T-cell (primary cell): ENCODE results near the gene DTX4. TPM values are rescaled to one million over a fixed set of nuclear protein-coding genes. Genes with fewer than 3 reads are reported as not detected.

ENCODE experiments used
- ATAC-seq, 4 experiments: fragments of 200-7000 bp in 3 of 4; fragments of 150-1000 bp in 1 of 4; cut with Tn5 transposase; replicated peaks in 1 of 4; 1 replicate in 3 of 4; 2 replicates in 1 of 4; pipeline ENCODE4 v1.10.0; 2021; ENCODE audit warnings: moderate library complexity in 3 of 4, mild to moderate bottlenecking in 2 of 4, moderate number of reproducible peaks in 1 of 4
- CTCF ChIA-PET, 2 donors: fragments of 300-600 bp; sonication (Branson Sonifier 250); formaldehyde crosslinking; loops; one replicate each; lab custom pipeline; 2022; ENCODE audit warnings: antibody characterized with exemption in 2 of 2; lab: Charles Lee
- POLR2A ChIA-PET, 2 donors: fragments of 300-600 bp; sonication (Branson Sonifier 250); formaldehyde crosslinking; loops; one replicate each; lab custom pipeline; 2022; ENCODE audit warnings: antibody characterized with exemption in 2 of 2; lab: Charles Lee
- DNase-seq, 35 experiments: peaks; one replicate each; pipeline versions ENCODE4 v3.0.0 to v3.0.0-alpha.2; 2013 to 2023
- H3K27ac ChIP-seq: one replicate; pipeline ENCODE4 v1.5.1; 2013; ENCODE audit warnings: low read length
- H3K27me3 ChIP-seq, 2 experiments: replicated peaks in 1 of 2; 1 replicate in 1 of 2; 2 replicates in 1 of 2; pipeline versions ENCODE4 v1.6.1 to v1.7.0; 2013; ENCODE audit warnings: low read length in 1 of 2, mixed read lengths in 1 of 2; ENCODE audit not compliant: control insufficient read depth in 2 of 2, insufficient read depth in 2 of 2; ENCODE audit errors: extremely low read depth in 1 of 2
- H3K36me3 ChIP-seq, 2 donors: 1 replicate in 1 of 2; 2 replicates in 1 of 2; pipeline versions ENCODE4 v1.6.1 to v1.7.0; 2013; ENCODE audit warnings: low read length in 1 of 2; ENCODE audit not compliant: control insufficient read depth in 2 of 2, insufficient read depth in 1 of 2; ENCODE audit errors: extremely low read depth in 1 of 2
- H3K4me1 ChIP-seq, 2 experiments: 1 replicate in 1 of 2; 2 replicates in 1 of 2; pipeline versions ENCODE4 v1.6.1 to v1.7.0; 2013; ENCODE audit warnings: low read length in 2 of 2, mixed read lengths in 1 of 2; ENCODE audit not compliant: insufficient read depth in 2 of 2, control insufficient read depth in 1 of 2; ENCODE audit errors: extremely low read depth in 1 of 2
- H3K4me3 ChIP-seq, 2 donors: 1 replicate in 1 of 2; 2 replicates in 1 of 2; pipeline versions ENCODE4 v1.5.1 to v1.7.0; 2013; ENCODE audit warnings: mild to moderate bottlenecking in 2 of 2, low read length in 1 of 2, moderate library complexity in 1 of 2; ENCODE audit not compliant: control insufficient read depth in 1 of 2; ENCODE audit errors: extremely low read depth in 1 of 2
- H3K9me3 ChIP-seq: 2 replicates; pipeline ENCODE4 v1.7.0; 2013
- H3K27ac Mint-ChIP-seq, 2 donors: one replicate each; pipeline ENCODE4 v1.8.0; 2020 to 2021; ENCODE audit warnings: mild to moderate bottlenecking in 2 of 2, mixed read lengths in 2 of 2
- H3K27me3 Mint-ChIP-seq, 2 donors: one replicate each; pipeline ENCODE4 v1.8.0; 2021 to 2022; ENCODE audit warnings: mixed read lengths in 2 of 2
- H3K36me3 Mint-ChIP-seq: one replicate; pipeline ENCODE4 v1.8.0; 2021; ENCODE audit warnings: mixed read lengths
- H3K4me1 Mint-ChIP-seq, 3 donors: one replicate each; pipeline ENCODE4 v1.8.0; 2020 to 2022; ENCODE audit warnings: mixed read lengths in 3 of 3, mild to moderate bottlenecking in 1 of 3
- H3K4me3 Mint-ChIP-seq, 3 donors: one replicate each; pipeline ENCODE4 v1.8.0; 2020 to 2022; ENCODE audit warnings: mild to moderate bottlenecking in 3 of 3, mixed read lengths in 3 of 3, moderate library complexity in 3 of 3
- H3K9me3 Mint-ChIP-seq, 3 donors: one replicate each; pipeline ENCODE4 v1.8.0; 2020 to 2022; ENCODE audit warnings: mixed read lengths in 3 of 3
- WGBS: methylation state at CpG from one replicate; pipeline ENCODE4 v1.1.5; 2013; ENCODE audit warnings: missing lambda C conversion rate; ENCODE audit not compliant: insufficient coverage; 5-methylcytosine and 5-hydroxymethylcytosine counted together
- total RNA-seq, 35 experiments: library from RNA in 6 of 35; stranded (reverse) in 6 of 35; fragments of 120-200 nt in 1 of 35; gene quantifications; one replicate each; pipeline versions ENCODE4 v1.2.1 to v1.2.4 and lab custom pipeline; 2013 to 2026

Gene DTX4
- total RNA-seq, 5 donors from 2014 or later (not counting 1 experiment from before 2014, with no cell fraction given), result 0.70 to 3.7 (median 2.1) TPM

- no peak for ATAC-seq
- H3K36me3 Mint-ChIP-seq, result no peaks in the 10 kb centered on the region
- Histone ChIP-seq H3K4me1 (no peaks in the 10 kb centered on the region), H3K27me3 (peaks cover 0 to 11% of the 10 kb centered on the region in 2 experiments), H3K27ac (no peak overlapping the region), H3K9me3 (no peaks in the 10 kb centered on the region), H3K36me3 (no peaks in the 10 kb centered on the region), H3K4me3 (no peak overlapping the region)
- ChIA-PET POLR2A (no interaction called here), CTCF (interaction anchor here in 1 of 2 donors (0.7 kb wide), 1 partner anchor 14 kb away, joined by 3 read pairs; no protein-coding TSS in a partner anchor)
- H3K27me3 Mint-ChIP-seq, result peaks cover 0 to 2% of the 10 kb centered on the region in 2 donors
- no peaks in the 10 kb centered on the region for H3K9me3 Mint-ChIP-seq
- peaks cover 0 to 7% (median 0%) of the 10 kb centered on the region in 3 donors for H3K4me1 Mint-ChIP-seq
- H3K4me3 Mint-ChIP-seq, result no peak overlapping the region
- WGBS, result 87% methylated on average over 3 of the region's 8 CpGs
- no peak overlapping the region for H3K27ac Mint-ChIP-seq
- DNase-seq, result no peak
Observed at GRCh38 chr11:59255281-59255680, 83.3 kb downstream of the DTX4 start.

Other genes with a start within 250 kb of the DTX4 start
- gene GLYATL1, start 232.6 kb upstream of the DTX4 start, total RNA-seq, result under 1 TPM in 1 of 5 donors, not detected in 4; 0.51 TPM
- gene GLYATL1B, start 85.8 kb upstream of the DTX4 start, total RNA-seq, result not detected
- 1 to 10 TPM; 1.2 to 3.8 (median 1.3) TPM for gene FAM111B, start 64.9 kb upstream of the DTX4 start, total RNA-seq
- gene FAM111A, start 29.3 kb upstream of the DTX4 start, total RNA-seq, result 10 to 100 TPM; 75.9 to 90.2 (median 78.9) TPM
- gene MPEG1, start 40.8 kb downstream of the DTX4 start, total RNA-seq, result 1 to 10 TPM in 4 of 5 donors, under 1 TPM in 1; 0.93 to 3.0 (median 1.4) TPM
- not detected for gene OR5AN1, start 186.8 kb downstream of the DTX4 start, total RNA-seq